Measurements from ENCODE around the gene ZNF561.
A peak's percentile ranks its signal among the peaks of the same experiment; 100 is the strongest.

Gene ZNF561

DNA sequence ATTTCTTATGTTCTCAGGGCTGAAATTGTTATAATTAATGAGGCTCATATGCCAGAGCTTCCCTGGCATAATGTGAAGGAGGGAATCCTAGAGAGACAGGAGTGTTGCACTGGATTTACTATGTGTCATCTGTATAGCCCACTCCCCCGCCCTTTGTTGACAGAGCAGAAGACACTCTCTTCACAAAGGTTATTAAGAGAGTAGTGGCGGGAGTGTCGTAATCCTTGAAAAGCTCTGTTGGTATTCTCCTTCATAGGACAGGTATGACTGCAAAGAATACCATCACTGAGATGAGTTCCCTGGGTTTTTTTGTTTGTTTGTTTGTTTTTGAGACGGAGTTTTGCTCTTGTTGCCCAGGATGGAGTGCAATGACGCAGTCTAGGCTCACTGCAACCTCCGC lies 50.8 kb downstream of the ZNF561 start:
- no peak for DNase-seq

DNA sequence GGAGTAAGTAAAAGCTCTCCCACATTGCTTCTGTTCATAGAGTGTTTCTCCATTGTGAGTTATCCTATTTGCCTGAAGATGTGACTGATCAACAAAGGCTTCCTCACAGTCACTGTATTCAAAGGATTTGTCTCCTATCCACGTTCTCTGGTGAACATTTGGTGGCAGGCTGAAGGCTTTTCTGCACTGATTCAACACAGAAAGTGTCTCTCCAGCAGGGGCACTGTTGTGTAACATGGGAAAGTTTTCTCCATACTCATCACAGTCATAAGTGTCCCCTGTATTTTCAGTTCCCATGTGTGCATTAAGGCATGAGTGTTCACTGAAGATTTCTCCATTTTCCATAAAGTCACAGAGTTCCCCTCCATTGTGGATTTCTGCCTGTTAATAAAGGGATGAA lies 54.3 kb downstream of the ZNF561 start:
- no peak for DNase-seq

DNA sequence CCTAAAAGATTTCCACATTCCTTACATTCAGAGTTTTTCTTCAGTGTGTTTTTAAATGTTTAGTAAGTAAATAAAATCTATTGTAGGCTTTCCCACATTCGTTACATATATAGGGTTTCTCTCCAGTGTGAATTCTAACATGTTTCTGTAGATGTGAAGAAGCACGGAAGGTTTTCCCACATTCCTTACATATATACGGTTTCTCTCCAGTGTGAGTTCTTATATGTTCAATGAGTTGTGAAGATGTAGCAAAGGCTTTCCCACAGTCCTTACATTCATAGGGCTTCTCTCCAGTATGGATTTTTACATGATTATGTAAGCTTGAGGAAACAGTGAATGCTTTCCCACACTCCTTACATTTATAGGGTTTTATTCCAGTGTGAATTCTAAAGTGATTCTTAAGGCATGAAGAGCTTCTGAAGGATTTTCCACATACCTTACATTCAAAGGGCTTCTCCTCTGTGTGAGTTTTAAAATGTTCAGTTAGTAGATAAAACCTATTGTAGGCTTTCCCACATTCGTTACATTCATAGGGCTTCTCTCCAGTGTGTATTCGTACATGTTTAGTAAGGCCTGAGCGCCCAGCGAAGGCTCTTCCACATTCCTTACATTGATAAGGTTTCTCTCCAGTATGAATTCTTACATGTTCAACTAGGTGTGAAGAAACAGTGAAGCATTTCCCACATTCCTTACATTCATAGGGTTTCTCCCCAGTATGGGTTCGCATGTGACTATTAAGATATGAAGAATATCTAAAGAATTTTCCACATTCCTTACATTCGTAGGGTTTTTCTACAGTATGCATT lies 54.9 kb downstream of the ZNF561 start:
- DNase-seq, result peak; percentile 21

All from NCI-H510A treated with DMSO at 0.1 percent for 48 hours (cell line).